ENCODE data around the gene ZSCAN32.

Gene ZSCAN32

DNA sequence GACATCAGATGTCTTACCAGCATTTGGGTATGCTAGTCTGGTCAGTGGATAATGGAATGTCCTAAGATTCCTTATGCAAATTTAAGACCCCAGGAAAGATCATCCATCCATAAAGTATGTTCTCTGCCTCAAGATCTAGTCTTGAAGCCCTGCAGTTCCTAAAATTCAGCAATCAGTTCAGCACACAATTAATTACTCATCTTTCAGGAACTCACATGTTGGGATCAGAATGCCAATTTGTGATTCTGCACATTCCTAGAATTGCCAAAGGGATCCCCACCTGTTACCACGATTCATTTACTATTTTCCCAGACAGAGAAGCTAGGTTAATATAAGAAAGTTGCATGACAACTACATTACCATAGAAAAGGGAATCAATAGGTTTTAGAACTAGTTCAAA, 41.9 kb downstream of the ZSCAN32 start:
- no peak for DNase-seq (ENCODE audit: low read depth in 2 of 2)

DNA sequence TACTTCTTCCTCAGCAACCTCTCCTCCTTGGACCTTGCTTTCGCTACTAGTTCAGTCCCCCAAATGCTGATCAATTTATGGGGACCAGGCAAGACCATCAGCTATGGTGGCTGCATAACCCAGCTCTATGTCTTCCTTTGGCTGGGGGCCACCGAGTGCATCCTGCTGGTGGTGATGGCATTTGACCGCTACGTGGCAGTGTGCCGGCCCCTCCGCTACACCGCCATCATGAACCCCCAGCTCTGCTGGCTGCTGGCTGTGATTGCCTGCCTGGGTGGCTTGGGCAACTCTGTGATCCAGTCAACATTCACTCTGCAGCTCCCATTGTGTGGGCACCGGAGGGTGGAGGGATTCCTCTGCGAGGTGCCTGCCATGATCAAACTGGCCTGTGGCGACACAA, 44.7 kb downstream of the ZSCAN32 start:
- no peak for DNase-seq (ENCODE audit: low read depth in 2 of 2)

DNA sequence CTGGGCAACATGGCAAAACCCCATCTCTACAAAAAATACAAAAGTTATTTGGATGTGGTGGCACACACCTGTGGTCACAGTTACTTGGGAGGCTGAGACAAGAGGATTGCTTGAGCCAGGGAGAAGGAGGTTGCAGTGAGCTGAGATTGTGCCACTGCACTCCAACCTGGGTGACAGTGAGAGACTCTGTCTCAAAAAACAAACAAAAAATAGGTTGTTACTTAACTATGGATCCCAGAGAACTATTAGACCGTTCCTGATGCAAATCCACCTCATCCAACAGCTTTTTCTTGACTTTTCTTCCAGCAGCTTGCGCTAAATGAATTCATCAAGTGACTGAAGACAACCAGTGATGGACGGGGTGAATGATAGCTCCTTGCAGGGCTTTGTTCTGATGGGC, 45.2 kb downstream of the ZSCAN32 start, which contains the start of gene OR2C1:
Gene OR2C1, plus strand, starts transcription at position 301 of the 400 bp plus-strand sequence. Its CDS starts 52 bp downstream, at position 353.
- DNase-seq (ENCODE audit: low read depth in 2 of 2): no peak

DNA sequence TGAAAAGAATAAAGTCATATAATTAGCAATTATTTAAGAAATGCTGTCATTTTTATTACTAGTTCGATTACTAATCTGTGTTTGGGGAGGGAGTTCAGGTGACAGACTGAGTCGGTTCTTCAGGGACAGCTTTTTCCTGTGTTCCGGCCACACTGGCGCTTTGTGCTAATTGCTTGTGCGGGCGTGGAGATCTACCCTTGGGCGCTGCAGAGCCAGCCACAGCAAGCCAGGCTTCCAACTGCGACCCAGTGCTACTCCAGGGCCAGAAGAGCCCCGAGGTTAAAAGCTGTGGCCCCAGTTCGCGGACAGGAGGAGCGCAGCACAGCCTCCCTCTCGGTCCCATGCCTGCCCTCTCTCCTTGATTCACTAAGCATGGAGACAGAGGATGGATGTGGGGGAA, 51.6 kb downstream of the ZSCAN32 start:
- no peak for DNase-seq (ENCODE audit: low read depth in 2 of 2)

DNA sequence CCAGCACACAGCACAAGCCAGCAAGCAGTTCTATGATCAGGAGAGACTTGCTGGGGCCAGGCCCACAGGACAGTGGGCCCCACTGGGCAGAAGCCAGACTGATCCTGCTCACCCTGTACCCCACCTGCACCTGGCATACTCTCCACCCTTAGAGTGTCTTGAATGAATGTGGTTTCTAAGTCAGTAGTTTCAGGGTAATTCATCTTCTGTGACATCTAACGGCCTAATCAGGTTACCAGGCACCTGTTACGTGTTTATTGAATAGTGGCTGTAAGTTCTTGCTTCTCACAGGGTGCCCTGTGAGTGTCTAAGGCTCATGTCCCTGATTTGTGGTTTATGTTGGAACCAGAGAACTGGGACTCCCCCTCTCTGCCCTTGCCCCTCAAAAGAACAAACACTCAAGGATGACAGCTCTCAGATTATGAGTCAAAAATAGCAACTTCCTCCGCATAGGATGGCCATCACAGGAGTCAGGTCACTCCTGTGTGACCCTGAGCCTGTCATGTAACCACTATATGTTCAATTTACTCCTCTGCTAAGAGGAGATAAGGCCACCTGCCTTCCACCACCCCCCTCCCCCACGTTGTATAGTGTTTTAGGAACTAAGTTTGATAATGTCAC, 52.1 kb downstream of the ZSCAN32 start:
- DNase-seq (ENCODE audit: low read depth in 2 of 2): no peak

DNA sequence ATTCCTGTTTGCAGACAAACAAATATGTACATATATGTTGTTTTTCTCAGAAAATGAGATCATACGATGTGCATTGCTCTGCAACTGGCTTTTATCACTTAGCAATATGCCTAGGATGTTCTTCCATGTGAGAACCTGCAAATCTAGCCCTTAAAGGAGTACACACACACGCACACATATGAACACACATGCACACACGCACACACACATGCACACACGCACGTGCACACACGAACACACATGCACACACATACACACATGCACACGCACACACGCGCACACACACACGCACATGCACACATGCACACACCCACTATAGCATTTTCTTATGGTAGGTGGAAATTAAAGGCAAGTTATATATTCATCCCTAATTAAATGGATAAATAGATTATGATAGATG, 53.2 kb downstream of the ZSCAN32 start:
- DNase-seq (ENCODE audit: low read depth in 2 of 2): no peak

DNA sequence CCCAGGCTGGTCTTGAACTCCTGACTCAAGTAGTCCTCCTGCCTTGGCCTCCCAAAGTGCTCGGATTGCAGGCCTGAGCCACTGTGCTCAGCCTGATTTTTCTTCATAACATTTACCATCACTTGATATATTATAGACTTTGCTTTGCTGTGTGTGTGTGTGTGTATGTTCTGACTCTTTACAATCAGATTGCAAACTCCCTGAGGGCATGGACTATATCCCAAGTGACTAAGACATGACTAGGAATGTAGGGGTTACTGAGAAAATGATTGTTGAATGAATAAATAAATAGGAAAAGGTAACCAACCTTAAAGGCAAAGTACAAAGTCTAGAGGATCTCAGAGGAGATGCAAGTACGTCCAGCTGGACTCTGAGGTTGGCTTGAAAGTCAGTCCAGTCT, 54.8 kb downstream of the ZSCAN32 start:
- DNase-seq (ENCODE audit: low read depth in 2 of 2): no peak

Data from stimulated activated CD4-positive, alpha-beta T cell treated with anti-CD3 and anti-CD28 coated beads, Interleukin-1b, Interleukin-23, amount 100 ng/mL, for 4 hours (primary cell).